NCI-H226 (cell line): ENCODE measurements around the gene EEF1A1.
"Not testable (repeated sequence)": the region's sequence is repeated elsewhere in the genome, so short reads cannot be mapped to it uniquely, and the experiment has no call there.

Experiments used
- DNase-seq: peaks from one replicate; pipeline ENCODE4 v3.0.0-alpha.2; 2015

Gene EEF1A1

DNA sequence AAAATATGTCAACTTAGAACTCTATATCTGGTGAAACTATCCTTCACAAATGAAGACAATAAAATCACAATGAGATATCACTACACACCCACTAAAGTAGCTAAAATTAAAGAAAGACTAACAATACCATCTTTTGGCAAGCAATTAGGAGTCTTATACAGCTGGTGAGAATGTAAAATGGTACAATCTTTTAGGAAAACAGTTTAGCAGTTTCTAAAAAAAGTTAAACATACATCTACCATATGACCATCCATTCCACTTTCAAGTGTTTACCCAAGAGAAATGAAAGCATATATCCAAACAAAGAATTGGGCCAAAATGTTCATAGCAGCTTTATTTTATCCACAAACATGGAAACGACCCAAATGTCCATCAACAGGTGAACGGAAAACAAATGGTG, 13.8 kb upstream of the EEF1A1 start:
- no peak for DNase-seq

DNA sequence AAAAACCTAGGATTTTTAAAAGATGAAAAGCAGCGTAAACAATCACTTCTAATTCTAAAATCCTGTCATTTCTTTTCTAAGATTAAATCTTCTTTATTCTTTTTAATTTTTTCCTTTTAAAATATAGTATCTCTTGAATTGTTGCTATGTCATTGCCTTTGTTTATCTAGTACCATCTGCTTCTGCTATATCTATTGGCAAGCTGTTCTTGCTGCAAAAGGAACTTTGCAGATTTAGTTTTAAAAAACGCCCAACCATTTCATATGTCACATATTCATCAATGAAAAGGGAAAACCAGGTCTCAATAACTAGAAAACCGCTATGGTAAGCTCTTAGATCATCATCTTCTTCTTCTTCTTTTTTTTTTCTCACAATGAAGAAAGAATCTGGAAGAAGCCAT, 11.5 kb upstream of the EEF1A1 start:
- no peak for DNase-seq

DNA sequence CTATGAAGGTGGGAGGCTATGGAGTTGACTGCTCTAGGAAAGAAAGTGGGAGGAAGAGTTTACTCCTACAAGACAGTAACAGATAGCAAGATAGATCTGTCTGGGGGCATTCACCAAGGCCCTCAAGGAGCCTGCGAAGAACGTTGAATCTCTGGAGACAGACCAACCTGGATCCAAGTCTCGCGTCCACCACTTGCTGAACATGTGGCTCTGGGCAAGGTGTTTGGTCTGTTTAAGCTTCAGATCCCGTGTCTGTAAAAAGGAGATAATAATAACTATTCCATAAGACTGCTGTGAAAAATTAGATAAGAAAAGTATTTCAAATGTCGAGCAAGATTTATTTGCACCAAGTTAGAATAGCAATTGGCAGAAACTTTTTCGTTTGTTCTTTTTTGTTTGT, 8.1 kb upstream of the EEF1A1 start:
- no peak for DNase-seq

DNA sequence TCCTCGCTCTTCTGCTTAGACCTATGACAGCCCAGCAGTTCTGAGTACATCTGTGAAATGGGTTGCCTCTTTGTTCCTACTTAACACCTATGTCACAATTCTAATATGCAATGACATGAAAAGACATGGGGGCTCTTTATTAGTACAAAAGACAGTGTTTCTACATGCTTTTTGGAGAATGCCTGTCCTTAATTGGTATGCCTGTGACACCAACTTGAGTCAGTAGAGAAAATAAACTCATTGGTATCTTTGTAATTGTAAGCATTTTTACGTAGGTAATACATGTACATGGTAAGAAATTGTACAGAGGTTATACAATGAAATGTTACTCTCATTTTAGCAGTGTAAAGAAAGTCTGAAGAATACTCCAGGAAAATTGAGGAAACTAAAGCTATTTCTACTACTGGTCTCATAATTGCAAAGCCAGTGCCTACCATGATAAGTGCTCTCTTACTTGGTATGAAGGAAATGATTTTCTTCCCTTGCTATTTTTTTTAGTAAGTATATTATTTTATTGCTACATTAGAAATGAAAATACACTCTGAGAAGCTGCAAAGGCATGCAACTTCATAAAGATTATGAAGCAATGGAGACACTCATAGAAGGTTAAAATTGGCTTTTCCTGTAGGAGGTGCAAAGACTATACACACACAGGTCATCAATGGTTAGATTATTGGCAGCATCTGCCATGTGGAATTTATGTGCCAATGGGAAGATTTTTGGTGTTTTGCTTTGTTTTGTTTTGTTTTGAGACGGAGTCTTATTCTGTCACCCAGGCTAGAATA, 4.9 kb upstream of the EEF1A1 start:
- DNase-seq, result no peak

DNA sequence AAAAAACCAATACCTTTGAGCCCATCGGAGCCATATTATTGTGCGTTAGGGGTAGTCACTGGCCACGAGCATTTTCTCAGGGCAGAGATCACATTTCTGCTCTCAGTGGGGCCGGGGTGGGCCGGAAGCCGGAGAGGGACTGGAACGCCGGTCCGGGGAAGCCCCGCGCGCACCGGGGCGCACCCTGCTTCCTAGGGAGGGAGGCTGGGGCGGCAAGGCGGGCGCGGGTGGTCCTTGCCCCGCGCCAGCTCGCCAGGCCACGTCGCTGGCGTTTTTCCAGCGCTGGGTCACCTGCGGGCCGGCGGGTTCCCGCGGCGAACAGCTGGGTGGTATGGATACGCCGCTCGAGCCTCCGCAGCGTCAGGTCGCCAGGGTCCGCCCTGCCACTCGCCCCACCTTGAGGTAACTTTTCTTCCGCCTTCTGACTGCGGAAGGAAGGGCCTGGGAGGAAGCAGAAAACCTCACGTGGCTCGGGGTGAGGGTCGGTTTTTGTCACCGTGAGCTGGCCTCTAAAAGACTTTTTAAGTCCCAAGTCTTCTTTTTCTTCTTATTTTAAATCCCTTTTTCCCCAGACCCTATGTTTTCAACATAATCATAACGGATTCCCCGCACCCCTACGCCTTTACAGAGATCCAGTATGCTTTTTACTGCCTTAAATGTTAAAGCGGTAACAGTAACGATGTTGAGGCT, 2.7 kb upstream of the EEF1A1 start:
- peak; percentile 58 for DNase-seq

DNA sequence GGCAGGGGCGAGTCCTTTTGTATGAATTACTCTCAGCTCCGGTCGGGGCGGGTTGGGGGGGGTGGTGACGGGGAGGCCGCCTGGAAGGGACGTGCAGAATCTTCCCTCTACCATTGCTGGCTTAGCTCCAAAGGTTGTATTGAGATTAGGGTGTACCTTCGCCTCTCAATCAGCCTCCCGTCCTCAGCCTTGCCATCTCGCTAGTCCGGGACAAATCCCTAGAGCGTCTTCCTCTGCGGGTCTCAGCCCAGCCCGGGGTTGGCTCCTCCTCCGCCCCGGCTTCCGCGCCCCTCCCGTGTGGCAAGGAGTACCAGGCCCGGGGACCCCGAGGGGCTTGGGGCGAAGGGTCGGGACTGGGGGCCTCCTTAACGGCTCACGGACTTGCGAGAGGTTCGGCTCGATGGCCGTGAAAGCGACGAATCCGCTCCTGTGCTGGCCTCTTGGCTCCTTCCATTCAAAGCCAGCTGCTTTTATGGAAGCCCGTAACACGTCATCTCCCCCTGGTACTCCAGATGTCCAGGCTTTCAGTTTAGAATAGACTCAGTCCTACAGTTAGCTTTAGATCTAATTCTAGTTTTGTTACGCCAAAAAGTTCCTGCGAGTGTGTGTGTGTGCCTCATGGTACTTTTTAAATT, 636 bp upstream of the EEF1A1 start:
- DNase-seq, result no peak

DNA sequence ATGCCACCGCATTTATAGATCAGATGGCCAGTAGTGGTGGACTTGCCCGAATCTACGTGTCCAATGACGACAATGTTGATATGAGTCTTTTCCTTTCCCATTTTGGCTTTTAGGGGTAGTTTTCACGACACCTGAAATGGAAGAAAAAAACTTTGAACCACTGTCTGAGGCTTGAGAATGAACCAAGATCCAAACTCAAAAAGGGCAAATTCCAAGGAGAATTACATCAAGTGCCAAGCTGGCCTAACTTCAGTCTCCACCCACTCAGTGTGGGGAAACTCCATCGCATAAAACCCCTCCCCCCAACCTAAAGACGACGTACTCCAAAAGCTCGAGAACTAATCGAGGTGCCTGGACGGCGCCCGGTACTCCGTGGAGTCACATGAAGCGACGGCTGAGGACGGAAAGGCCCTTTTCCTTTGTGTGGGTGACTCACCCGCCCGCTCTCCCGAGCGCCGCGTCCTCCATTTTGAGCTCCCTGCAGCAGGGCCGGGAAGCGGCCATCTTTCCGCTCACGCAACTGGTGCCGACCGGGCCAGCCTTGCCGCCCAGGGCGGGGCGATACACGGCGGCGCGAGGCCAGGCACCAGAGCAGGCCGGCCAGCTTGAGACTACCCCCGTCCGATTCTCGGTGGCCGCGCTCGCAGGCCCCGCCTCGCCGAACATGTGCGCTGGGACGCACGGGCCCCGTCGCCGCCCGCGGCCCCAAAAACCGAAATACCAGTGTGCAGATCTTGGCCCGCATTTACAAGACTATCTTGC, 725 bp downstream of the EEF1A1 start:
- DNase-seq, result peak; percentile 75

DNA sequence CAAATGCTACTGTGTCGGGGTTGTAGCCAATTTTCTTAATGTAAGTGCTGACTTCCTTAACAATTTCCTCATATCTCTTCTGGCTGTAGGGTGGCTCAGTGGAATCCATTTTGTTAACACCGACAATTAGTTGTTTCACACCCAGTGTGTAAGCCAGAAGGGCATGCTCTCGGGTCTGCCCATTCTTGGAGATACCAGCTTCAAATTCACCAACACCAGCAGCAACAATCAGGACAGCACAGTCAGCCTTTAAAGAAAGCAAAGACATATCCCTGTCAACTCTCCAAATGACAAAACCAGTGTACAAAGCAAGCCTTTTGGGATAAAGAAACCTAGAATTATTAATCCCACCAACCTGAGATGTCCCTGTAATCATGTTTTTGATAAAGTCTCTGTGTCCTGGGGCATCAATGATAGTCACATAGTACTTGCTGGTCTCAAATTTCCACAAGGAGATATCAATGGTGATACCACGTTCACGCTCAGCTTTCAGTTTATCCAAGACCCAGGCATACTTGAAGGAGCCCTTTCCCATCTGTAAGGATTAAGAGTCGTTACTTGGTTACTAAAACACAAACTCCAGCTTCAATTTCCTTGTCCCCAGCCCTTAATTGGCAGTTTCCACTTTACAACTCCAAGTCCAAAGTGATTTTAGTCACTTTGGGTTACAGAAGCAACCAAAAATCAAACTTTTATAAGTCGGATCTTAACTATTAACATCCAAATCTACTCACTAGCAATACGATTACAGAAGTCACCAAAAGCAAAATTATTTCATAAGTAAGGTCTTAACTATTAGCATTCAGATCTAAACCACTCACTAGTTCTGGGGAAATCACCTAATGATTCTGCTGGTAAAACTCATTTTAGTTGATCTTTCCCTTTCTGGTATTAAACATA, 1.6 kb downstream of the EEF1A1 start:
- not testable (repeated sequence) for DNase-seq

DNA sequence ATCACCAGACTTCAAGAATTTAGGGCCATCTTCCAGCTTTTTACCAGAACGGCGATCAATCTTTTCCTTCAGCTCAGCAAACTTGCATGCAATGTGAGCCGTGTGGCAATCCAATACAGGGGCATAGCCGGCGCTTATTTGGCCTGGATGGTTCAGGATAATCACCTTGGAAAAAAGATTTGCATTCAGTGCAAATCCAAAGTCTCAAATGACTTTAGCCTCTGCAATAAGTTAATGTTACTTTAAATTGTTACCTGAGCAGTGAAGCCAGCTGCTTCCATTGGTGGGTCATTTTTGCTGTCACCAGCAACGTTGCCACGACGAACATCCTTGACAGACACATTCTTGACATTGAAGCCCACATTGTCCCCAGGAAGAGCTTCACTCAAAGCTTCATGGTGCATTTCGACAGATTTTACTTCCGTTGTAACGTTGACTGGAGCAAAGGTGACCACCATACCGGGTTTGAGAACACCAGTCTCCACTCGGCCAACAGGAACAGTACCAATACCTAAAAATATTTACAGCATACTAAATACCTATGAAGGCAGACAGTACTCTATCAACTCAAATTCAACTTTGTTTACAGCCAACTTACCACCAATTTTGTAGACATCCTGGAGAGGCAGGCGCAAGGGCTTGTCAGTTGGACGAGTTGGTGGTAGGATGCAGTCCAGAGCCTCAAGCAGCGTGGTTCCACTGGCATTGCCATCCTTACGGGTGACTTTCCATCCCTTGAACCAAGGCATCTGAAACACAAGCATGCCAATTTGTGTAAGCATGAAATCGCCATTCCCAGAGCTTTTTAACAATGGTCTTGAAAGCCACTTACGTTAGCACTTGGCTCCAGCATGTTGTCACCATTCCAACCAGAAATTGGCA, 2.5 kb downstream of the EEF1A1 start:
- not testable (repeated sequence) for DNase-seq

DNA sequence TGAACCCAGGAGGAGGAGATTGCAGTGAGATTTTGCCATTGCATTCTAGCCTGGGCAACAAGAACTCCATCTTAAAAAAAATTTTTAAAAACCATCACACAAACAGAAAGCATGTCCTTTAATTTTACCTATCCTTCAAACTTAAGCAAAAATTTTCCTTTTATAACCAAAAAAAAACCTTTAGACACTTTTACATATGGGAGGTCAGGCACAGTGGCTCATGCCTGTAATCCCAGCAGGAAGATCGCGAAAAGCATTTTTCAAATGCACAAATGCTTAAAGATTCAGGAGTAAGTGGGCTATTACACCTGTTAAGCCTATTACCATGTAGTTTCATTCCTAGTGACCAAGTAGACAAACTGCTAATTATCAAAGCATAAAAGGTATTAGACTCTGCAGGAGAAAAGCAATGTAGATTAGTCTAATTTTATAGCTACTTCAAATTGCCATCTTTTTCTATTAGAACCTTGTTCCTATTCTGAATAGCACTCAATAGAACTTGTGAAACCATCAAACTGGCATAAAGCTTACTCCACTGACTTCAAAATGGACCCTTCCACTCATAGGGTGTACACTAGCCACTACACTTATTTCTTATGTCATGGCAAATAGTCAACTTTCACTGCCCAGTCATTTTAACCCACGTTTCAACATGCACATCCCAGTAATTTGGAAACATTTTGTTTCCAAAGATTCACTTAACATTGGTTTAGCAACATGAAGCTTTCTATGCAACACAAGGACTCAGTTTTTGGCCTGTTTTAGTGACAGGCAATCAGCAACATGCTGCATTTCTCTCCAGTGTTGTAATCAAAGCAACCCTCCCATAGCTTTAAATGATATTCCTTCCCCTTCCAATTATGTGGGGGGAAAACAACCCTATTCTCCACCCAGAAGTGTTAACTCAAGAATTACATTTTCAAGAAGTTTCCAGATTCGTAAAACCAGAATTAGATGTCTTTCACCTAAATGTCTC, 4.0 kb downstream of the EEF1A1 start:
- DNase-seq, result no peak

DNA sequence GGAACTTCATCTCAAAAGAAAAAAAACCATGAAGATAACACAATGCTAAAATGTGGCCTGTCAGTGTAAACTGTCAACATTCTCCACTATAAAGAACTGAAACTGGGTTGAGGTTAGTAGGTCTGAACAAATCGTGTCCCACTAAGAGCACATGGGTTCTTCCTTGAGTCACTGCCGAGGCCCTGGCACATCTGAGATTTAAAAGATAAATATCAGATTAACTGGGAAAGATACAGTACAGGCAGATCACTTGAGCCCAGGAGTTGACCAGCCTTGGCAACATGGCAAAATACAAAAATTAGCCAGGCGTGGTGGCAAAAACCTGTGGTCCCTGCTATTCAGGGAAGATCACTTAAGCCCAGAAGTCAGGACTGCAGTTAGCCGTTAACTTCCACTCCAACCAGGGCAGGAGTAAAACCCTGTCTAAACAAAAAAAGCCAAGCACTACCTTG, 5.6 kb downstream of the EEF1A1 start:
- no peak for DNase-seq

DNA sequence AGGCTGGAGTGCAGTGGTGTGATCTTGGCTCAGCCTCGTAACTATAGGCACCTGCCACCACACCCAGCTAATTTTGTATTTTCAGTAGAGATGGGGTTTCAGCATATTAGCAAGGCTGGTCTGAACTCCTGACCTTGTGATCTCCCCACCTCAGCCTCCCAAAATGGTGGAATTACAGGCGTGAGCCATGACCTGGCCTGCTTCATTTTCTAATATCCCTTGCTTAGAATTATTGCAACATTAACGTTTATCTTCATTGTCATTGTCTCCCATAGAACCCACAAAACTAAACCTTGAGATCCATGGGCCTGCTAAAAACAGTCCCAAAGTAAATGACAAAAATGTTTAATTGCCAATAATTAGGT, 6.1 kb downstream of the EEF1A1 start:
- no peak for DNase-seq

DNA sequence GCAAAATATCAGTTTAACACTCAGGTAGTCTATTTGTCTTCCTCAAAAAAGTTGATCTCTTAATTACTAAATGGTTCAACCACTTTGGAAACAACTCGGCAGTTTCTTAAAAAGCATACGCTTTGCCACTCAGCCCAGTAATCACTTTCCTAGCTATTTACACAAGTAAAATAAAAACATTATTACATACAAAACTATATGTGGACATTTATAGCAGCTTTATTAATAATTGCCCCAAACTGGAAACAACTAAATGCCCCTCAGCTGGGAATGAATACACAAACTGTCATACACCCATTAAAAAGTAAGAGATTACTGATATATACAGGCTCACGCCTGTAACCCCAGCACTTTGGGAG, 7.4 kb downstream of the EEF1A1 start:
- no peak for DNase-seq

DNA sequence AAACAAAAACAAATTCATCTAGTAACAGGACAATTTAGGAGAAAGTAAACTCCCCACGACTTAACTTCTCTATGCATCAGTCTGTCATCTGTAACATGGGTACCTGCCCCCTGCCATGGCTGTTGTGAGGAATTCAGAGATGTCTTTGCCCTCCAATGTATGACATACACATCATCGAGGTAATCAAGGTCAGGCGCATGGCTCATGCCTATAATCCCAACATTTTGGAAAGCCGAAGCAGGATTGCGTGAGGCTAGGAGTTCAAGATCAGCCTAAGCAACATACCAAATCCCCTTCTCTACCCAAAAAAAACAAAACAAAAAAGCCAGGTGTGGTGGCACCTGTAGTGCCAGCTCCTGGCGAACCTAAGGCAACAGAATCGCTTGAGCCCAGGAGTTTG, 9.0 kb downstream of the EEF1A1 start:
- DNase-seq, result no peak

DNA sequence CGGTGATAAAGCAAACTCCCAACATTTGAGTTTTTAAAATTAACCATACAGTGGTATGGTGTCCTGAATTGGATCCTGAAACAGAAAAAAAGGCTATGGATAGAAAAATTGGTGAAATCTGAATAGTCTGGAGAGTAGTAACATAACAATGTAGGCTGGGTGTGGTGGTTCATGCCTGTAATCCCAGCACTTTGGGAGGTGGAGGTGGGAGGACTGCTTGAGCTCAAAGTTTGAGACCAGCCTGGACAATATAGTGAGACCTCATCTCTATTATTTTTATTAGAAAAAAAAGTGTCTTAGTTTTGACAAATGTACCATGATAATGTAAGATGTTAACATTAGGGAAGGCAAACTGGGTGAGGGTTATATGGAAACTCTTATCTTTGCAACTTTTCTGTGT, 11.0 kb downstream of the EEF1A1 start:
- no peak for DNase-seq

DNA sequence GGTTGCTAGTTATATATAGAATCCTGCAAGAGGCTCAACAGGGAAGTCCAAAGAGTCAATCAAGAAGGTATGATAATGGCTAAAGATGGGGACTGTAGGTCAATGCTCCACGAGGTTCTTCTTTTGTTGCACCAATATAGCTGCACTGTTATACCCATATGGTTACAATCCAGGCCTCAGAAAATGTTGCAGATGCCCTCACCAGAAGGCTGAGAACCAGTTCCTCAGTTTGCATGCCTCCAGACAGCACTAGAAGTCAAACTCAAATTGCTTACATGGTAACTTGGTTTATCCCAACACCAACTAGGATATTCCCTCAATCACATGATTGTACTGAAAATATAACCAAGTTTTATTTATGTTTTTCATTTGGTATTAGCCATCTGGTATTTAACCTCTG, 12.1 kb downstream of the EEF1A1 start:
- DNase-seq, result no peak

DNA sequence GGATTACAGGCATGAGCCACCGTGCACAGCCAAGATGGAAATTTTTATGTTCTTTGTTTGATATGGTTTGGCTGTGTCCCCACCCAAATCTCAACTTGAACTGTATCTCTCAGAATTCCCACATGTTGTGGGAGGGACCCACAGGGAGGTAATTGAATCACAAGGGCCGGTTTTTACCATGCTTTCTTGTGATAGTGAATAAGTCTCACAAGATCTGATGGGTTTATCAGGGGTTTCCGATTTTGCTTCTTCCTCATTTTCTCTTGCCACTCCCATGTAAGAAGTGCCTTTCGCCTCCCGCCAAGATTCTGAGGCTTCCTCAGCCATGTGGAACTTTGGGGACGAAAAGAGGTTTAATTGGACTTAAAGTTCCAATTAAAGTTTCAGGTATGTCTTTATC, 14.6 kb downstream of the EEF1A1 start:
- no peak for DNase-seq

DNA sequence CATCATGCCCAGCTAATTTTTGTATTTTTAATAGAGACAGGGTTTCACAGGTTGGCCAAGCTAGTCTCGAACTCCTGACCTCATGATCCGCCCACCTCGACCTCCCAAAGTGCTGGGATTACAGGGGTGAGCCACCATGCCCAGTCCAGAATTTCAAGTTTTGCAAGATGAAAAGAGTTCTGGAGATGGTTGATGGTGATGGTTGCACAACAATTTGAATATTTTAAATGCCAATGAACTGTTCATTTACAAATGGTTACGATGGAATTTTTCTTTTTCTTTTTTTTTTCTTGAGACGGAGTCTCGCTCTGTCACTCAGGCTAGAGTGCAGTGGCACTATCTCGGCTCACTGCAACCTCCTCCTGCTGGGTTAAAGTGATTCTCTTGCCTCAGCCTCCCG, 15.1 kb downstream of the EEF1A1 start:
- not testable (repeated sequence) for DNase-seq

DNA sequence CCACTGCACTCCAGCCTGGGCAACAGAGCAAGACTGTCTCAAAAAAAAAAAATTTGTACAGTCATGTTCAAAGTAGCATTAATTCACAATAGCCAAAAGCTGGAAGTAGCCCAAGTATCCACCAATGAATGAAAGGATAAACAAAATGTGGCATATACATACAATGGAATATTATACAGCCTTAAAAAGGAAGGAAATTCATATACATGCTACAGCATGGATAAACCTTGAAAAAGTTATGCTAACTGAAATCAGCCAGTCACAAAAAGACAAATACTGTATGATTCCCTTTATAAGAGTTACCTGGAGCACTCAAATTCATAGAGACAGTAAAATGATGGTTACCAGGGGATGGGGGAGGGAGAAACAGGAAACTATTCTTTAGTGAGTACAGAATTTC, 15.7 kb downstream of the EEF1A1 start:
- DNase-seq, result no peak

DNA sequence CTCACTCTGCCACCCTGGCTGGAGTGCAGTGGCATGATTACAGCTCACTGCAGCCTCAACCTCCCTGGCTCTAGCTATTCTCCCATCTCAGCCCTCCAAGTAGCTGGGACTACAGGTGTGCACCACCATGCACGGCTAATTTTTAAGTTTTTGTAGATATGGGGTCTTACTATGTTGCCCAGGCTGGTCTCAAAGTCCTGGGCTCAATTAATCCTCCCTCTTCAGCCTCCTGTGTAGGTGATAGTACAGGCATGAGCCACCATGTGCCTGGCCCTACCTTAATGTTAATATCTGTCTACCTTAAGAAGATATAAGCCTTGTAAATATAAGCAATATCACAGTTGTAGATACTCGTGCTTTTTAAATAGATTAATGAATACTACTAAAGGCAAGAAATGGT, 16.7 kb downstream of the EEF1A1 start:
- DNase-seq, result no peak
